ENCODE results near the gene SLC19A1.

SLC19A1 gene

GRCh38 chr21:45558044-45558721 is 15.9 kb upstream of the SLC19A1 start:
- no peak for DNase-seq (ENCODE audit: low spot score)

GRCh38 chr21:45557616-45558043 is 15.4 kb upstream of the SLC19A1 start:
- no peak for DNase-seq (ENCODE audit: low spot score)

- DNase-seq (ENCODE audit: low spot score), result no peak
Measured at GRCh38 chr21:45556645-45557615, 14.7 kb upstream of the SLC19A1 start.

GRCh38 chr21:45556302-45556644 is 14.0 kb upstream of the SLC19A1 start:
- no peak for DNase-seq (ENCODE audit: low spot score)

- peak; percentile 72 for DNase-seq (ENCODE audit: low spot score)
Measured at GRCh38 chr21:45555557-45556301, 13.5 kb upstream of the SLC19A1 start.

GRCh38 chr21:45555251-45555556 is 13.0 kb upstream of the SLC19A1 start:
- no peak for DNase-seq (ENCODE audit: low spot score)

- DNase-seq (ENCODE audit: low spot score), result peak; percentile 68
Measured at GRCh38 chr21:45554477-45555175, 12.4 kb upstream of the SLC19A1 start.

- no peak for DNase-seq (ENCODE audit: low spot score)
Measured at GRCh38 chr21:45552696-45553391, 10.6 kb upstream of the SLC19A1 start.

GRCh38 chr21:45551783-45552695 is 9.8 kb upstream of the SLC19A1 start:
- DNase-seq (ENCODE audit: low spot score), result no peak

- DNase-seq (ENCODE audit: low spot score), result peak; percentile 89
Measured at GRCh38 chr21:45551316-45551715, 9.1 kb upstream of the SLC19A1 start.

- no peak for DNase-seq (ENCODE audit: low spot score)
Measured at GRCh38 chr21:45550522-45551210, 8.4 kb upstream of the SLC19A1 start.

- no peak for DNase-seq (ENCODE audit: low spot score)
Measured at GRCh38 chr21:45549626-45550463, 7.6 kb upstream of the SLC19A1 start.

GRCh38 chr21:45548711-45549491 is 6.7 kb upstream of the SLC19A1 start:
- DNase-seq (ENCODE audit: low spot score), result no peak

GRCh38 chr21:45547545-45547900 is 5.3 kb upstream of the SLC19A1 start:
- no peak for DNase-seq (ENCODE audit: low spot score)

- no peak for DNase-seq (ENCODE audit: low spot score)
Measured at GRCh38 chr21:45546636-45547544, 4.7 kb upstream of the SLC19A1 start.

- DNase-seq (ENCODE audit: low spot score), result no peak
Measured at GRCh38 chr21:45545691-45546531, 3.7 kb upstream of the SLC19A1 start.

Measured in kidney capillary endothelial cell (primary cell).